Limb (tissue), 2 donors: Measurements from ENCODE around the gene CRABP2.

ENCODE experiments used
- DNase-seq, 2 donors: peaks; one replicate each; pipeline ENCODE4 v3.0.0-alpha.2; 2016; ENCODE audit errors: extremely low spot score in 2 of 2

The CRABP2 gene

GRCh38 chr1:156709757-156710489 lies 4.5 kb upstream of the CRABP2 start:
- DNase-seq, result peak; percentile 64 to 67

DNA sequence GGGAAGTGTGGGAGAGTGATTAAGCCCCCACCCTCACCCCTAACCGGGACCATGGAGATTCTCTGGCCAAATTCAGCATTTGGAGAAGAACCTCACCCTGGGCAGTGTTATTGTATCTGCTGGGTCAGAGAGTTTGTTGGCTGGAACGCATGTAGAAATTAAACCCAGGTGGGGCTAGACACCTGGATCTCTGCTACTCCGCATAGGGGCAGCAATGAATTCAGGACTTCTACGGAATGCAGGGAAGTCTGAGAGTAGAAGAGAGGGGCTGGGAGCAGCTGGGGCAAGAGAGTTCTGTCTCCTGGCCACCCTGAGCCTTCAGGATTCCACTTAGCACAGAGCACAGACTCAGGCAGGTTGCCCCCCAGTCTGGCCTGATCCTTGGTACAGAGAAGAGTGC lies 3.6 kb upstream of the CRABP2 start:
- DNase-seq, result no peak

- peak in 1 of 2 donors; percentile 48 for DNase-seq
Measured at GRCh38 chr1:156708218-156708661, 2.9 kb upstream of the CRABP2 start.

GRCh38 chr1:156707417-156708217 lies 2.2 kb upstream of the CRABP2 start:
- peak; percentile 74 to 83 for DNase-seq

GRCh38 chr1:156706657-156707416 lies 1.5 kb upstream of the CRABP2 start:
- DNase-seq, result peak; percentile 77 to 82

DNA sequence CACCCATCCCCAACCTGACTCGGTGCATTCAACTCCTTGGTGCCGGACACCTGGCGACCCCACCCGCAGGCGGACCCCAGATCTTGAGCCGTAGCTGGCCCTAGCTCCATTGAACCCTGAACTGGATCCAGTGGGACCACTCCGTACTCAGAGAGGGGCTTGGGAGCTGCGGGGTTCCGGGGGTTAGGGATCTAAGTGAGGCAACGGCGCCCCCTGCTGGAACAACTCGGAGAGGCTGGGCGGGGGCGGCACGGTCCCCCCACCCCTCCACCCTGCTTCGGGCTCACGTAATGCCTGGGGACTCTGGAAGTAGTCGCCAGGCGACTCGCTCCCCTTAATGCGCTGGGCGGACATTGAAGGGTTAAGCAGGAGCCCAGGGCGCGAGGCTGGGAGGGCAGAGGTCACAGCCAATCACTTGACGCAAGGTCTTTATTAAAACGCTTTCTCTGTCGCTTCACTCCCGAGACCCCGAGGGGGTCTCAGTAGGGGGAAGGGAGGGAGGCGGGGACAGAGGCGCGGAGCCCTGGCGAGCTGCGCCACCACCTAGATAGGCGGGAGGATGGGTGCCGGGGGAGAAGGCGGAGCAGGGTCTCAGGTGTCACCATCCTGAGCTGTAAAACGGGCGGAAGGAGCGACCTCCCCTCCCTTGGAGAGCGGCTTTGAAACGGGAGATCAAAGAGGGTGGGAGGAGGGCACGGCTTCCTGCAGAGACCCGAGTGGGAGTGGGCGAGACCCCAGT lies 704 bp upstream of the CRABP2 start:
- peak; percentile 79 to 91 for DNase-seq

- peak in 1 of 2 donors; percentile 61 for DNase-seq
Measured at GRCh38 chr1:156704930-156705320, 458 bp downstream of the CRABP2 start.

GRCh38 chr1:156704166-156704711 lies 1.1 kb downstream of the CRABP2 start:
- no peak for DNase-seq

- no peak for DNase-seq
Measured at GRCh38 chr1:156703741-156704140, 1.6 kb downstream of the CRABP2 start.

DNA sequence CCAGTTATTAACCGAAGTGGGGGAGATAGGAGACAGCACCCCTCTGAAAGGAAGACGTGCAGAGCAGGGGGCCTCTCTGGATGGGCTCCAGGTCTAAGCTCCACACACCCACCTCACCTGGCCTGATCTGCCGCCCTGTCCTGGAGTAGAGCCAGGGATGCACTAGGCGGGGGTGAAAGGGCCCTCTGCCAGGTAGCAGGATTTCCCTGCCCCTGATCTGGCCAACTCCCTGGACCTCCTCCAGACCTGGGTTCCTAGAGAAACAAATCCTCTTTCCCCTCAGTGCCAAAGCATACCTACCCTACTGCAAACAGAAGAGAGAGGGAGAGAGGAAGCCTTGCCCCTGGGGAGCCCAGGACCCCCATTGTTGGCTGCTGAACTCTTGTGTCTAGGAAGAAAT lies 2.0 kb downstream of the CRABP2 start:
- DNase-seq, result no peak

- no peak for DNase-seq
Measured at GRCh38 chr1:156700736-156701531, 4.4 kb downstream of the CRABP2 start.

DNA sequence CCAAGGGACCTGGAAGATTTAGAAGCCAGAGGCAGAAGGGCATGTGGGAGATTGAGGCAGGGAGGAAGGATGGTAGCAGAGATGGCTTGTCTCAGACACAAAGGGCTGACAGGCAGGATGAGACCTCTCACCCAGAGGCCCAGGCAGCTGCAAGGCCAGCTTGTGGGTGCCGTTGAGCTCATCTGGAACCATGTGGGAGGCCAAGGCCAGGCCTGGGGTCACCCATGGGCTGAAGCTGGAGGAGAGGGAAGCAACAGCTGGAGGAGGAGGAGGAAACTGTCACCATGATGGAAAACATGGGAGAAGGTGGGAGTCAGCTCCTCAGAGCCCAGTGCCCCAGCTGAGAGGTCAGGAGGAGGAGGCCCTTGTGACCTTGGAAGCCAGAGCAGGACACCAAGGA lies 6.4 kb downstream of the CRABP2 start:
- DNase-seq, result no peak

- DNase-seq, result no peak
Measured at GRCh38 chr1:156697481-156697880, 7.9 kb downstream of the CRABP2 start.

- DNase-seq, result no peak
Measured at GRCh38 chr1:156696755-156697154, 8.6 kb downstream of the CRABP2 start.

- no peak for DNase-seq
Measured at GRCh38 chr1:156694690-156694962, 10.8 kb downstream of the CRABP2 start.

DNA sequence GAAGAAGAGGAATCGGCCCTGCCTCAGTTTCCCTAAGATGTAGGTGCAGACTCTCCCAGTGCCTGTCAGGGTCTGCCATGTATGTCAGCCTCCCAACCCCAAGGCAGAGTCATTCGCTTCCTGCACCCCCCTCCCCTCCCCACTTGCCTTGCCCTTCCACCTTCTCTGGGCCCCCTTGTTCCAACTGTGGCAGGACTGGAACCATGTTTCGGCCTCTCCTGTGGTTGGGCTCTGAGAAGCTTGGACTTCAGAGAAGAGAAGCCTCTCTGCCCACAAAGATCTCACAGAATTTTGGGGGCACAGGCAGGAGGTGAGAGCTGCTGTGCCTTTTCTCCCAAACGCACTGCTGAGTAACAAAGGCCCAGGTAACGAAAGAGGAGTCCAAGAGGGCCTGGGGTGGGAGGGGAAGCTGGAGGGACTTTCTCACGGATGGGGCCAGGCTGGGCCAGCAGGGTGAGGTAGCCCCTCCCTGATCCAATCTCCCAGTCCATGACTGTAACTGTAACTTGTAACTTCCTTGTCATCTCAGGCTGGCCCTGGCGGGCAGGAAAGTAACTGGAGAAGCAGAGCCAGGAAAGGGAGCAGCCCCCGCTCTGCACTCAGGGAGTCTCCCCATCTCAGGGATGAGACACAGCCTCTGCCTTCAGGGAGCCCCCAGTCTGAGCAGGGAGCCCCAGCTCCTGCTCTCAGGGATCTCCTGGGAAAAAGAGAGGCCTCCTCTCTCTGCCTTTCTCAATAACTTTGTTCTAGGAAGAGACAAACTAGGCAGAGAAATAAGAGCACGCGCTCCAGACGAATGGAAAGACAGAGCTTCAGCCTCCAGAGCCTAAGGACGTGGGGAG lies 11.3 kb downstream of the CRABP2 start:
- DNase-seq, result no peak

GRCh38 chr1:156692925-156693847 lies 12.2 kb downstream of the CRABP2 start:
- peak; percentile 24 to 78 for DNase-seq

- DNase-seq, result peak in 1 of 2 donors; percentile 59
Measured at GRCh38 chr1:156692441-156692924, 12.9 kb downstream of the CRABP2 start.
